Adrenal gland (tissue), 5 donors: Measurements from ENCODE around the gene PEAR1.

Experiments used
- CTCF ChIP-seq, 6 experiments: fragments of 450-650 bp in 4 of 6; fragments of 200-600 bp in 2 of 6; sonication (generic) in 1 of 6; IDR thresholded peaks; 1 replicate in 5 of 6; 2 replicates in 1 of 6; pipeline versions ENCODE4 v1.5.1 to v1.8.0; 2016 to 2021; ENCODE audit warnings: antibody characterized with exemption in 6 of 6, mild to moderate bottlenecking in 2 of 6, moderate library complexity in 1 of 6
- POLR2A ChIP-seq, 2 donors: fragments of 450-650 bp; IDR thresholded peaks; one replicate each; pipeline ENCODE4 v1.6.1; 2017; ENCODE audit warnings: antibody characterized with exemption in 2 of 2, mild to moderate bottlenecking in 2 of 2, moderate library complexity in 1 of 2
- donor health status: DM: no; HTN: no; CAD: no.

- TF ChIP-seq CTCF (IDR thresholded peaks at IDR 0.05) (no peak), POLR2A (IDR thresholded peaks at IDR 0.05) (no peak)
These were observed 52.6 kb downstream of the PEAR1 start for GRCh38 chr1:156945881-156946661.
